NCI-H1930 (cell line): ENCODE results near the gene ACTL10.
"Not testable (repeated sequence)": the region's sequence is repeated elsewhere in the genome, so short reads cannot be mapped to it uniquely, and the experiment has no call there.

Experiments
- DNase-seq, 2 experiments: peaks; one replicate each; lab custom pipeline; 2025; lab: John Stamatoyannopoulos, UW

ACTL10 gene

GRCh38 chr20:33697129-33697528 lies 30.4 kb downstream of the ACTL10 start:
- DNase-seq = no peak

- DNase-seq = not testable (repeated sequence)
These were observed 32.2 kb downstream of the ACTL10 start for GRCh38 chr20:33698966-33699365.

GRCh38 chr20:33700696-33701441 lies 34.1 kb downstream of the ACTL10 start:
- DNase-seq = not testable (repeated sequence)

GRCh38 chr20:33701629-33702450 lies 35.1 kb downstream of the ACTL10 start:
- no peak for DNase-seq

- DNase-seq = no peak
These were observed 36.1 kb downstream of the ACTL10 start for GRCh38 chr20:33702861-33703260.

- DNase-seq = no peak
These were observed 36.9 kb downstream of the ACTL10 start for GRCh38 chr20:33703498-33704137.

GRCh38 chr20:33704197-33704924 lies 37.6 kb downstream of the ACTL10 start:
- DNase-seq = no peak

- no peak for DNase-seq
These were observed 40.9 kb downstream of the ACTL10 start for GRCh38 chr20:33707668-33708067.

GRCh38 chr20:33709398-33709797 lies 42.7 kb downstream of the ACTL10 start:
- DNase-seq = no peak

GRCh38 chr20:33709905-33710541 lies 43.3 kb downstream of the ACTL10 start:
- DNase-seq = no peak

GRCh38 chr20:33710681-33711445 lies 44.1 kb downstream of the ACTL10 start:
- no peak for DNase-seq

GRCh38 chr20:33711446-33711738 lies 44.6 kb downstream of the ACTL10 start:
- DNase-seq = no peak

GRCh38 chr20:33713865-33714367 lies 47.2 kb downstream of the ACTL10 start:
- no peak for DNase-seq

GRCh38 chr20:33716498-33716897 lies 49.8 kb downstream of the ACTL10 start:
- DNase-seq = no peak
